ENCODE measurements around the gene RND3. TPM values are rescaled to one million over a fixed set of nuclear protein-coding genes. Genes with fewer than 3 reads are reported as not detected.

RND3 gene
- total and polyA plus RNA-seq, 12 donors, result 15.4 to 74.3 (median 35.6) TPM

DNA sequence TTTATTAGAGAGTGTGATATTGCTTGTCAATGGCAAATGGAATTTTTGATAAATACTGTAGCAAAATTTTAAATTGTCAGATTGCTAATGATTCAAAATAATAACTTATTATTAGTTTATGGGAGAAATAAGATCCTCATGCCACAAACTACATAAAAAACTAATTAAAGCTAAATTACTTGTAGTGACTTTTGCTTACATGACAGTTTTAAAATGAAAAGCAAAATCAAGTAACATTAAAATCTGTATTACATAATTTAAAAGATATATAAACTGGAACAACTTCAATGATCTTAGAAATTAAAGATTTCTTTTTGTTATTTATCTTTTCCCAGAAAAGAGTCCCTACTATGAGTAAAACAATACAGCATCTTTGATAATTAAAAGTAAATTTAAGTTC, 17.7 kb upstream of the RND3 start:
- Histone ChIP-seq H3K27ac (no peak overlapping the region), H3K36me3 (no peaks in the 10 kb centered on the region), H3K4me1 (peaks cover 0 to 14% (median 0%) of the 10 kb centered on the region in 9 donors), H3K27me3 (no peaks in the 10 kb centered on the region), H3K9me3 (no peaks in the 10 kb centered on the region), H3K4me3 (no peak overlapping the region)
- intact Hi-C loops (cut with DNase I), result loop anchor here in 1 of 10 donors (5.0 kb wide), 1 partner anchor 898 kb away; no protein-coding TSS in a partner anchor
- TF ChIP-seq, protein P1, sequence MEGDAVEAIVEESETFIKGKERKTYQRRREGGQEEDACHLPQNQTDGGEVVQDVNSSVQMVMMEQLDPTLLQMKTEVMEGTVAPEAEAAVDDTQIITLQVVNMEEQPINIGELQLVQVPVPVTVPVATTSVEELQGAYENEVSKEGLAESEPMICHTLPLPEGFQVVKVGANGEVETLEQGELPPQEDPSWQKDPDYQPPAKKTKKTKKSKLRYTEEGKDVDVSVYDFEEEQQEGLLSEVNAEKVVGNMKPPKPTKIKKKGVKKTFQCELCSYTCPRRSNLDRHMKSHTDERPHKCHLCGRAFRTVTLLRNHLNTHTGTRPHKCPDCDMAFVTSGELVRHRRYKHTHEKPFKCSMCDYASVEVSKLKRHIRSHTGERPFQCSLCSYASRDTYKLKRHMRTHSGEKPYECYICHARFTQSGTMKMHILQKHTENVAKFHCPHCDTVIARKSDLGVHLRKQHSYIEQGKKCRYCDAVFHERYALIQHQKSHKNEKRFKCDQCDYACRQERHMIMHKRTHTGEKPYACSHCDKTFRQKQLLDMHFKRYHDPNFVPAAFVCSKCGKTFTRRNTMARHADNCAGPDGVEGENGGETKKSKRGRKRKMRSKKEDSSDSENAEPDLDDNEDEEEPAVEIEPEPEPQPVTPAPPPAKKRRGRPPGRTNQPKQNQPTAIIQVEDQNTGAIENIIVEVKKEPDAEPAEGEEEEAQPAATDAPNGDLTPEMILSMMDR (IDR thresholded peaks at IDR 0.05), result no peak
- no peak for DNase-seq
- no peak for ATAC-seq

DNA sequence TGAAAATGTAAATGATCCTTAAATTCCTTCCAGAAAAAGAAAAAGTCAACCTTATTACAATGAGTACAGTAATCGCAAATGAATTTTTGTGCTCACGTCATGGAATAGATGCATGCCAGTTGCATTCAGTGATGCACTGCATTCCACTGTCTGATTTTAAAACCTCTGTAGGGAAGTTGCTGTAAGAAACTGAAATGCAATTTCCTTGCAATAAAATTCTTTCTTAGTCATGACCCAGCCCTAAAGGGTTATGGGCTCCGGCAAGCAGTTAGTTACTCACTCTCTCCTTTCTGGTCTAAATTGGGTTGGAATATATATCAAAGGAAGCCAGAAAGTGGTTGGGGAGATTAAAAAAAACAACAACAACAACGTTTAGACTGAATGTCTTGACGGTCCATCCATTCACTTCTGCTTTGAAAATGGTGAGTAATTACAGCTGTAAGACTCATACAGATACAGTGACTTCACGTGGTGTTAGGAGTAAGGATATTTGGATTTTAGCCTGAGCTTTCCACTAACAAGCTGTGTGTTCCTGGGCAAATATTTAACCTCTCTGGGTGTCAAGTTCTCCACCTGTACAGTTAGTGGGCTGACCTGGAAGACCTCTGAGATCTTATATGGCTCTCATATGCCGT, 8.6 kb upstream of the RND3 start:
- no peak for DNase-seq
- no peak for ATAC-seq
- TF ChIP-seq, protein P1 (IDR thresholded peaks at IDR 0.05), result no peak
- Histone ChIP-seq H3K9me3 (no peaks in the 10 kb centered on the region), H3K4me1 (no peaks in the 10 kb centered on the region), H3K4me3 (no peak overlapping the region), H3K27ac (no peak overlapping the region), H3K27me3 (no peaks in the 10 kb centered on the region), H3K36me3 (no peaks in the 10 kb centered on the region)
- WGBS, 2 donors, result 55 to 56% methylated on average over 7 of the region's 7 CpGs
- intact Hi-C loops (cut with DNase I), result loop anchor here in 2 of 10 donors (5.0 to 10.0 kb wide), 2 partner anchors 111 to 691 kb away; no protein-coding TSS in a partner anchor

DNA sequence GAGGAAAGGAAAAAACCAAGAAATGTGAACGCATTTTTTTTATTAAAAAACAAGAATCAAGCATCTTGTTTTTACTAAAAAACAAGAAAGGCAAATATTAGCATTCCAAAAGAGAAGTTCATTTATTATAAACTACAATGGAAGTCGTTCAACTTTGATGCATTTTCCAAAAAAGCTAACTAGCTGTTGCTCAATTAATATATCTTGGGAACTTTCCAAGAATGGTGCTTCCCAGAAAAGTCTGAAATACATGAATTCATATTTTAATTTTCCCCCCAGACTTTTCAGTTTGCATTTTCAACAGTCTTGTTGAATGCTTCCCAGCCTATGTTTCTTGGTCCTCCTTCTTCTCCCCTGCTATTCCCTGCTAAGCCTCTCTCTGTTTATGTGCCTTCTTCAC, 7.5 kb upstream of the RND3 start:
- DNase-seq (no peak), ATAC-seq (no peak)
- intact Hi-C loops (cut with DNase I), result loop anchor here in 2 of 10 donors (5.0 to 10.0 kb wide), 2 partner anchors 112 to 690 kb away; no protein-coding TSS in a partner anchor
- no peaks in the 10 kb centered on the region for H3K27me3 ChIP-seq
- H3K9me3 ChIP-seq, result no peaks in the 10 kb centered on the region
- TF ChIP-seq, protein P1 (IDR thresholded peaks at IDR 0.05), result no peak
- 86 to 87% methylated on average over 2 of the region's 2 CpGs for WGBS, 2 donors
- no peaks in the 10 kb centered on the region for H3K4me1 ChIP-seq
- no peak overlapping the region for H3K27ac ChIP-seq
- no peaks in the 10 kb centered on the region for H3K36me3 ChIP-seq
- no peak overlapping the region for H3K4me3 ChIP-seq

DNA sequence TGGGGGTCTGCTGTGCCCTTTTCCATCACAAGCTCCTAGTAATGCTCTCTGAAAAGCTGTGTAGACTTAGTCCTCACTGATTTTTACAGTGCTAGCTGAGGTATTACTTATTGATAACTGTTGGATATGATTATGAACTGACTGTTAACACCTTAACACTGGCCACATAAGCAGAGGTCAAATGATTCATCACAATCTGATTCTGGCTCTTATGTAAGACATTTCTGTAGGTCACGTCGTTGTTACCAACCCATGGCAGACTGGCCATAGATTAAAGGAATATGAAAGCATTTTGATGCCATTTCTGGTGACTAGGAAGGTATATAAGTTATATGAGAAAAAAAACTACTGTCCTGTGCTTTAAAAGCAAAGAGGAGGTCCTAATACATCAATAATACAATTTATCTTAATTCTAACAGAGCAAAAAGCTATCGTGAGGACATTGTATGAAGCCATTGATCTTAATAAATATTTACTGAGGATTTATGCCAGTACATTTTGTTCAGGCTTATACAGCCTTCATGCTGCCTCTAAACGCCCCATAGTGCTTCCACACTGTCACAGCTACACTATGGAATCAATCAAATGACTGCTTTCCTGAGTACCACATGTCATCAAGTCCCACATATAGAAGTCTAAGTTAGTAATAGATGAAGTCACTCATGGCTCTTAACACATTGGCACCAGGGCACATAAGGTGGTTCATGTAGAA, 6.9 kb upstream of the RND3 start:
- DNase-seq (no peak), ATAC-seq (no peak)
- Histone ChIP-seq H3K9me3 (no peaks in the 10 kb centered on the region), H3K36me3 (no peaks in the 10 kb centered on the region), H3K27me3 (no peaks in the 10 kb centered on the region), H3K27ac (no peak overlapping the region), H3K4me1 (no peaks in the 10 kb centered on the region), H3K4me3 (no peak overlapping the region)
- TF ChIP-seq, protein P1 (IDR thresholded peaks at IDR 0.05), result no peak
- intact Hi-C loops (cut with DNase I), result loop anchor here in 2 of 10 donors (5.0 to 10.0 kb wide), 2 partner anchors 690 to 897 kb away; no protein-coding TSS in a partner anchor
- 48 to 65% methylated on average over 4 of the region's 4 CpGs for WGBS, 2 donors

All from heart right ventricle (tissue), 16 donors.